DMS114 treated with DMSO at 0.1 percent for 48 hours (cell line): ENCODE results near the gene APEX1.
"Not testable (repeated sequence)": the region's sequence is repeated elsewhere in the genome, so short reads cannot be mapped to it uniquely, and the experiment has no call there.

ENCODE experiments used
- DNase-seq: peaks from one replicate; lab custom pipeline; 2025; ENCODE audit not compliant: unreplicated experiment; lab: John Stamatoyannopoulos, UW

APEX1 gene

DNA sequence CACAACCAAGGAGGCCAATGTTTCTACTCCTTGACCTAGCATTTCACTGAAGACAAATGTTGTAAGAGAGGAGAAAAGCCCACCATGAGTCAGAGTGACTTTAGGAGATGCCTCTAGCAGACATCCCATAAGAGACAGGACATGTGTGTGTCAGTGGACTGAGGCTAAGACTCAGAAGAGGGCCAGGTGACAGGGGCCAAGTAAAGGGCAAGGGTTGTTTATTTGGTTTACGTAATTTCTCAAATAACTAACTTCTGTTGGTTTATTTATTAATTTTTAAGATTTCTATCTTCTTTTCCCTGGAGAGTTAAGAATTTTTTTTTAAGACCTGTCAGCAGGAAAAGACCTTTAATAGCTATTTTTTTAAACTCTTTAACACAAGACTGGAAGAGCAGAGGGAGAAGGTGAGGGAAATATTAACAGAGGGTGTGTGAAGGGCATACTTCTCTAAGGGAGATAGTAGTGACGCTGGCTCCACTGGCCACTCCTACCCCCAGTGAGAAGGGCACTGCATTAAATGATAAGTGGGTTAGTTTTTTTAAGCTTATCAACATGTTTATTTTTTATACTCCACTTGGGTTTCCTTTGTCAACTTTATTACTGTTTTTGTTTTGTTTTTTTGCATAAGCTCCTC, 17.6 kb downstream of the APEX1 start:
- no peak for DNase-seq

DNA sequence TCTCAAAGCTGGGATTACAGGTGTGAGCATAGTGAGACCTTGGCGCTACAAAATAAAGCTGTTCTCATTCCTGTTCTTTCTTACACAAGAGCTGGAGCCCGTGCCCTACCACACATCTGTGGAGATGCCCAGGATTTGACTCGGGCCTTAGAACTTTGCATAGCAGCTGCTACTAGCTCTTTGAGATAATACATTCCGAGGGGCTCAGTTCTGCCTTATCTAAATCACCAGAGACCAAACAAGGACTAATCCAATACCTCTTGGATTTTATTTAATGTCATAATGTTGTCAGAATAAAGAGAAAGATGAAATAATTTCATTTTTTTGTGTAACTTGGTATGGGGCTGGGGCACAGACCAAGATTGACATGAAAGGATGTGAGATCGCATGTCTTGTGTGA, 21.8 kb downstream of the APEX1 start:
- DNase-seq = no peak

DNA sequence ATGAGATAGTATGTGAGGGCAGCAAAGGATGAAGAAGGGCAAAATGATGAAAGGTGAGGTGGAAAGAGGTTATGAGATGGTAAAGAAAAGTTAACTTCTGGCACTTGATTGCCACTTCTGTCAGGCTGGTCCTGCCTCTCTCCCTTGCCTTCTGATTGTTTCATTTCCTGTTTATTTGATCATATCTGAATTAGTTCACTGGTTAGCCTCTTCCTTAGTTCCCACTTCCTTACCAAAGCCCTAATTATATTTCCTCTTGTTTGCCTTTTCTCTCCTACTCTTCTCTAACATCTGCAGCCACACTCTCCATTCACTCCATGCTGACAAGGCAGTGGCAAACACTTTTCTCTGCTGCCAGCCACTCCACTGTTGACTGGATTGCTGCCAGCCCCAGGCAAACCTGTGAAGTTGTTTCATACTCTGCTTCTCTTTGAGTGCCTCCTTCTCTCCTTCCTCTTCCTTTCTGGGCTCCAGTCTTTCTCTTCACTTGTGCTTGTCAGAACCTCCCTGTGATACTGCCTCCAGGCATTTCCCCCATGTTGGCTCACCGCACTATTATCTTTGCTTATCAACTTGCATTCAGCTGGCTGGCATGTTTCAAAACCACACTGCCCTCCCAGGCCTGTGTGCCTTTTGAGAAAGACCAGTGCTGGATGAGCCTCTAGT, 22.3 kb downstream of the APEX1 start:
- DNase-seq = no peak

DNA sequence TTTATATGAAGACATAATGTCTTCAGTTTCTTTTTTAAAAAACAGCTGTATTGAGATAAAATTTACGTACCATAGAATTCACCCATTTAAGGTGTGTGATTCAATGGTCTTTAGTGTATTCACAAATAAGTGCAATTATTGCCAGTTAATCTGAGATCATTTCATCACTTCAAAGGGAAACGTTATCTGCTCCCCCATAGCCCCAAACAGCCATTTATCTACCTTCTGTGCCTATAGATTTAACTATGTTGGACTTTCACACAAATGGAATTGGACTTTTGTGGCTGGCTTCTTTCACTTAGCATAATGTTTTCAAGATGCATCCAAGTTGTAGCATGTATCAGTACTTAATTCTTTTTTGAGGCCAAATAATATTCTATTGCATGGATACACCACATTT, 23.9 kb downstream of the APEX1 start:
- no peak for DNase-seq

DNA sequence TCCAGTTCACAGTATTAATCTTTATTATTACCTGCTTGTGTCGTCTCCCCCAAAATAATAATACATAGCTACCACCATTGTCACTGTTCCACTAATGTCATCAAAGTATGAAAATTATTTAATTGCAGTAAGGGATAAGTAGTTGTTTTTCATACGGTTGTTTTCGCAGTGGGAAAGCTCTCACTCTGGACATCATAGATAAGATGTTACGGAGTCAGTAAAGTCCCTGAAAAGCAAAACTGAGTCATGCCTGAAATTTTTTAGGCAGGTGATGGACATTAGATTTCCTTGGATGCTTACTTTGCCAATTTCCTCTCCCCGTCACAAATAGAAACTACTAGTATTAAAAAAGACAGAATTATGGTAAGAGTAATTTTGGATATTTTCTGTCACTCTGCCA, 27.4 kb downstream of the APEX1 start:
- DNase-seq = no peak

DNA sequence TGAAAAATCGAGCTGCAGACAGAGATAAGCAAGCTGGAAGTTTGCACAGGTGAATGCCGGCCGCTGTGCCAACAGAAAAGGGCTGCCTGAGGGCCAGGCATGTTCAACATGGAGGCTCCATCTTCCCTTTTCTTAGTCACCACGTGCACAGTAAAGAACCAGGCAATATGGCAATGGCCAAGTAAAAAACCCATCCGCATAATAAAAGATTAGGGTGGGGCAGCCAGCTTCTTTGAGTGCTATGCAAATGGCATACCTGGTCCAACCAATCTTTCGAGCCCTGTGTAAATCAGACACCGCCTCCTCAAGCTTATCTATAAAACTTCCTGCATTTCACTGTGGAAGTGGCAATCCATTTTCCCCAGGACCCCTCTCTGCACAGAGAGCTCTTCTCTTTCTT, 30.9 kb downstream of the APEX1 start:
- DNase-seq = no peak

DNA sequence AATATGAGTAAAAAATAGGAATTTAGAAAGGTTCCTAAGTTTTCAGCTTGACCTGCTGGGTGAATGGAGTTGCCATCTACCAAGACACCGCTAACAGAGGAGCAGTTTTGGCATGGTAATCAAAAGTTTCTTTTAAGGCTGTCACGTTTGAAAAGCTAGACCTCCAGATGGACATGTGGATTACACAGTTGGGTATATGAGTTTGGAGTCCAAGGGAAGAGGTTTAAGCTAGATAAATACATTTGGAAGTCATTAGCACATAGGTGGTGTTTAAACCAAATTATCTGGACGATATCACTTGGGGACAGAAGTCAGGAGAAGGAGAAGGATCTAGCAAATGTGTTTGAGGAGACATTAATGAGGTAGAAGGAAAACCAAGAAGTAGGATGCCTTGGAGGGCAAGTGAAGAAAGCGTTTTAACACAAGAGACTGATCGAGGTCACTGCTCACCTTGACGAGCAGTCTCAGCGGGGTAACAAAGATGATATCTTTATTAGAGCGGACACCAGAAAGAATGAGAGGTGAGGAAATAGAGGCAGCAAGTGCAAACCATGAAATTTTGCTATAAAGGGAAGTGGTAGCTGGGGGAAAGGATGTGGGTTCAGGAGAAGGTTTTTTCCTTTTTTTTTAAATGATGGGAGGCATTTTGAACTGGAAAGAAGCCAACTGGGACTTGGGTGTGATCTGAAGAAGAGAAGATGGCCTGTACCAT, 31.8 kb downstream of the APEX1 start:
- no peak for DNase-seq

DNA sequence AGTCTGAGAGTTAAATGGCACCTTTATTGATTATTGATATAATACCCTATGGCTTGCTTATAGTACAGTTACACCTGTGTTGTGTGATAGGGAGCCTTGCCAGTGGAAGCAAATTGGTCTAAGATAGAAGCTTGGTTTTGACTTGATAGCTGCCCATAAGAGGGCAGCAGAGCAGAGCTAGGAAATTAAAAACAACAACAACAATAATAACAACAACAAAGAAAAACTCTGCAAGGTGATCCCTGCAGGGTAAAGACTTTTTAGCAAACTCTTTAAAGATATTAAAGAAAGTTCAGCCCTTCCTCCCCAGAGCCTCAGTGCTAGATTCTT, 32.3 kb downstream of the APEX1 start:
- no peak for DNase-seq

DNA sequence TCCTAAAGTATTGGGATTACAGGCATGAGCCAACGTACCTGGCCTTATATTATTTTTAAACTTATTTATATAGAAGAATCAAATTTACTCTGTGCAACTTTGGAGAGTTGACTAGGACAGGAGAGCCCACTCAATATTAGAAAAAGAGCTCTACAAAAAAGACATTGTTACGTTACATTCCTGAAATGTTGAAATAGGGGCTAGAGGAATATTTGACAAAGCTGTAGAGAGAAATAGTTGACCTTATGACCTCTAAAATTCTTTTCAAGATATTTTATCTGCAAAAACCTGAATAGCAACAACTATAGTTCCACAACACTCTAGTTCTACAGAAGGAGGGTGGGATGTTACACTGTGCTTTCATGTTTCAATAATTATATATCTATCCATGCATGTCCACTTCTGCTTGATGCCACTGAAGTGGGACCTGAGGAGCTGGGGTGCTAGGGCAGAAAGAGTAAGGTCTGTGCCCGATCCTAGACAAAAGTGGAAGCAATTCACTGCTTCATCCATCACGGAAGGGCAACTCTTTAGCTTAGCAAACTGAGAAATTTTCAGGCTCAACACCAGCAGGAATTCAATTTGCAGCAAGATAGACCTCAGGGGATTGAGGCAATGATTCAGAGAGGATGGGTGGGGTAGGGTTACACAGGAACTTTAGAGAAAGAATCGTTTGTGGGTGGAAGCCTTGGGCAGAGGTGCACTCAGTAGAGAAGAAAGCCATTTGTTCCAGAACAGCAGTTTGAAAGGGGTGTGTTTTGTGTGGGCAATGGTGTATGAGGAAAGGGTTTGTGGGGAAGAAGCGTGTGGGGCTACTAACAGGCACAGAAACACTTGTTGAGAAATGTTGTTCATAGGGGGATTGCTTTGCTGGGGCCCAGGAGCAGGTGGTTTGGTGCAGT, 34.3 kb downstream of the APEX1 start:
- DNase-seq = no peak

DNA sequence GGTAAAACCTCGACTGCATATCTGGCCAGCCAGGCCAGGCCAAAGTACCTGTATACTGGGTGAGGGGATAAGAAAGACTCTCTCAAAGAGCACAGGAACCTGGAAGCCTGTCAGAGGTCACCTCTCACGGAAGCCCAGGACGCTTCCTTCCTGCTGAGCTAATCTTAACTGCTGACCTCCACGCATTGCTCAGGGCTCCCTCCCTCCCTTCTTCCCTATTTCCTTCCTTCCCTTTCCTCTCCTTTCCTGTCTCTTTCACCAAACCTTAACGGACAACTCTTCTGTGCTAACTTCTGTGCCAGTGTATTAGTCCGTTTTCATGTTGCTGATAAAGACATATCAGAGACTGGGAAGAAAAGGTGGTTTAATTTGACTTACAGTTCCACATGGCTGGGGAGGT, 35.5 kb downstream of the APEX1 start:
- no peak for DNase-seq

DNA sequence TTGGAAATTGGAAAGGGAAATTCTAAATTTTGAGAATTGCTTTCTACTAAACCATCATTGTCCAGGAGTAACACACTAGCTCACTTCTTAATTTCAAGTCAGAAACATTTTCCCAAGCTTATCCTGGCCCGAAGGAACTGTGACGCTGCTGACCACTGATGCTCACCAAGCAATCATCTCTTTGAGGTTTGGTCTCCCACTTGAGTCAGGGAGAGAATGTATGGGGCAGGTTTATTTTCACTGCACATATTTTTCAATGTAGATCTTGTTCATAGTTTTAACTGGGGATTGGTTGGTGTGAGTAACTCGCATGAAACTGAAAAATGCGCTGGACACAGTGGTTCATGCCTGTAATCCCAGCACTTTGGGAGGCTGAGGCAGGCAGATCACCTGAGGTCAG, 37.5 kb downstream of the APEX1 start:
- DNase-seq = no peak

DNA sequence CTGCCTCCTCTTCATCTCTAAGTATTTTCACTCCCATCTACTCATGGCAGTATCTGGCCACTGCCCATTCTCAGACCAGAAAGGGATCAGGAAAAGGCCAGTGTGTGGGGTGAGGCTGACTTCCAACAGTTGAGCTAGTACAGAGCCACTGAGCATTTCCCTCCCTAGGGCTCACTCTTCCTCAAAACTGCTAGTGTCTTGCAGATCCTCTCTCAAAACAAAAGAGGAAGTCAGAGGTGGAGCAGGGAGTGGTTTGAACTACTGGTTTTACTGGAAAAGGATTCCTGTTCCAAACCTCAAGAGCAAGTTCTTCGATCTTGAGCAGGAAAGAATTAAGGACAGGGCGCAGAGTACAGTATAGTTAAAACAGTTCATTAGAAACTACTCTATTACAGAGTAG, 38.6 kb downstream of the APEX1 start:
- no peak for DNase-seq

DNA sequence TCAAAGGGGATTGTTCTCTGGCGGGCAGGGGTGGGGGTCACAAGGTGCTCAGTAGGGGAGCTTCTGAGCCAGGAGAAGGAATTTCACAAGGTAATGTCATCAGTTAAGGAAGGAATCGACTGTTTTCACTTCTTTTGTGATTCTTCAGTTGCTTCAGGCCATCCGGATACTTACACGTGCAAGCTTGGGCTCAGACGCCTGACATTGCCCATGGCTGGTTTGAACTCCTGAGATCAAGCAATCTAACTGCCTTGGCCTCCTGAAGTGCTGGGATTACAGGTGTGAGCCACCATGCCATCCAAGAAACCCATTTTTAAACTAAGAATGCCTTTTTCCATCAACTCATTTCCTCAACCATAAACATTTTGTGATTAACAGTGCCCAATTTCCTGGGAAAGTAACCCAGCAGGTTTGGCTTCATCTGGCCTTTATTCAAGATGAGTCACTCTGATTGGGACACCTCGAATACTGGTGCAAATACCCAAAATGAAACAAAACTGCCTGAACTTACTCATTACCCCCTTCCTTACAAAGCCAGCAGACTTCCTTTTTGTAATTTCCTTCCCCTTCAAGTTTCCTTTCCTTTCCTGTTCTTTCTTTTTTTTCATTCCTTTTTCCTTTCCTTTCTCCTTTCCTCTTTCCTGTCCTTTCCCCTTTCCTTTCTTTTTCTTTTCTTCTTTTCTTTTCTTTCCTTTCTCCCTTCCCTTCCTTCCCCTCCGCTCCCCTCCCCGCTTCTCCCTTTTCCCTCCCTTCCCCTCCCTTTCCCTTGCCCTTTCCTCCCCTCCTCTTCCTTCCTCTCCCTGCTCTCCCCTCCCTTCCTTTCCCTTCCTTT, 40.1 kb downstream of the APEX1 start:
- no peak for DNase-seq

DNA sequence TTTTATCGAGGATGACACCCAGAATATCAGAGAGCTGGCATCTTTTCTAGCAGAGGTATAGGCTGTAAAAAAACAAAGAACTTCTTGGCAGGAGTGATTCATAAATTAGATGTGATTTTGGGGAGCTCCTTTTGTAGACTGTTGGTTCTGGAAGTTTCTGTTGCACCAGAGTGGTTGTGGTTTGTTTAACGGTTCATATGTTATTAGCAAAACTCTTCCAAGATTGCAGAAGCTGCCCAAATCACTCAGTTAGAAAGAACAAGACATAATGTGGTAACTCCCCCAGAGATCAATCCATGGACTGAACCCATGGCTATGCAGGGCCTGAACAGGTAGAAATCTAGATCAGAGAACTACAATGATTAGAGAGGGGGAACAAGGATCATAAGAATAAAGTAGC, 43.6 kb downstream of the APEX1 start:
- no peak for DNase-seq

DNA sequence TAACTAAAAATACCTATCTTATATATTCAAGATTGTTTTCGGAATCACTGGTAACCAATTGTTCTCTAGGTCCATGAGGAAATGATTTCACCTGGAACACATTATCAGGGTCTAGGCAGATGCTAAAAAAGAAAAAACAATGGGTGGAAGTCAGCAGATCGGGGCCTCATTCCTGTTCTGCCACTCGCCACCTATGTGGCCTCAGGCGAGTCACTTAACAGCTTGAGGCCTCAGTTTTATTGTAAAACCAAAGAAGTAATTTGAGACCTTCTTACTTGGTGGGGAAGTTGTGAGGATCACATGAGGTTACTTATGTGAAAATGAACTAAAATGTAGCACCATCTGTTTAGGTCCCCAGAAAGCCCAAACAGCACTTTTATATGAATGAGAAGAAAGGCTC, 44.1 kb downstream of the APEX1 start:
- no peak for DNase-seq

DNA sequence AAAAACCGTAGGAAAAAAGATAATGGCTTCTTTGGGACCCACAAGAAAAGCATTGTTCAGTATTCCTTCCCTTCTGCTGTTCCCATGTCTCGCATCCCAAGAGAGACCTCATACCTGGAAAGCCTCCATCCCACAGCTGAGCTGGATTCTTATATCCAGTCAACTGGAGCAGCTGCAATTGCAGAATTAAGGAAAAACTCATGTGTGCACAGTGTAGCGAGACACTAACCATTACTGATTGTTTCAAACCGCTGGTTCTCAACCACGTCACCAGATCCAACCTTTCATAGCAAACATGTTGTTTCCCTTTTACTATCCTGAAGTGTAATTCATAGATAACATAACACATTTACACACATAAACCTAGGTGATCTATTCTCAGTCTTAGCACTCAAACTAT, 44.9 kb downstream of the APEX1 start:
- no peak for DNase-seq

DNA sequence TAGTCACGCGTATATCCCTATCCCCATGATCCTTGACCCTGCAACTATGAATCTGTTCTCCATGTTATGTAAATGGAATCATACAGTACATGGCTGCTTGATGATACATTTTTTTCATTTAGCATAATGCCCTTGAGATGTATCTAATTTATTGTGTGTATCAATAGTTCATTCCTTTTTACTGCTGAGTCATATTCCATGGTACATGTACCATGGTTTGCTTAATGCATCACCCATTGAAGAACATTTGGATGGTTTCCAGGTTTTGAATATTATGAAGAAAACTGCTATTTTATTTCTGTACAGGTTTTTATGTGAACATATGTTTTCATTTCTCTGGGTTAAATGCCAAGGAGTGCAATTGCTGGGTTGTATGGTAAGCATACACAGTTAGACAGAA, 46.3 kb downstream of the APEX1 start:
- no peak for DNase-seq

DNA sequence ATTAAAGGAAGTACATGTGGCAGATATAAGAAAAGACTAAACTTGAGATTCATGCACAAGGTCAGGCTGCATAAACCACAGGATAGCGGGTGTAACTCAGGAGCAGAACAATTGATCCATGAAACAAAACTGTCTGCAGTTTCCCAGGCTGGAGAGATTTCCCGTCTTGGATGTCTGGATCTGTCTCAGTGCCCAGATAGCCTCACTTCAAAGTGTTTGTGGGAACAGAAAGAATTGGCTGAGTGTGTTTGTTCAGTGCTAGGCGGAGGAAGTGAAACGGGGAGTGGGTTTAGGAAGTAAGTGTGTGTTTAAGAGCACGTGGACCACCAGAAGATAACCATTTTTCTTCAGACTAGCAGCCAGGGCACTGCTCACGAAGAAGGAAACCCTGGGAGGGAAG, 48.9 kb downstream of the APEX1 start:
- DNase-seq = no peak

DNA sequence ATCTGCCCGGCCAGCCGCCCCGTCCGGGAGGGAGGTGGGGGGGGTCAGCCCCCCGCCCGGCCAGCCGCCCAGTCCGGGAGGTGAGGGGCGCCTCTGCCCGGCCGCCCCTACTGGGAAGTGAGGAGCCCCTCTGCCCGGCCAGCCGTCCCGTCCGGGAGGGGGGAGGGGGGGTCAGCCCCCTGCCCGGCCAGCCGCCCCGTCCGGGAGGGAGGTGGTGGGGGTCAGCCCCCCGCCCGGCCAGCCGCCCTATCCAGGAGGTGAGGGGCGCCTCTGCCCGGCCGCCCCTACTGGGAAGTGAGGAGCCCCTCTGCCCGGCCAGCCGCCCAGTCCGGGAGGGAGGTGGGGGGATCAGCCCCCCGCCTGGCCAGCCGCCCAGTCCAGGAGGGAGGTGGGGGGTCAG, 51.2 kb downstream of the APEX1 start:
- not testable (repeated sequence) for DNase-seq

DNA sequence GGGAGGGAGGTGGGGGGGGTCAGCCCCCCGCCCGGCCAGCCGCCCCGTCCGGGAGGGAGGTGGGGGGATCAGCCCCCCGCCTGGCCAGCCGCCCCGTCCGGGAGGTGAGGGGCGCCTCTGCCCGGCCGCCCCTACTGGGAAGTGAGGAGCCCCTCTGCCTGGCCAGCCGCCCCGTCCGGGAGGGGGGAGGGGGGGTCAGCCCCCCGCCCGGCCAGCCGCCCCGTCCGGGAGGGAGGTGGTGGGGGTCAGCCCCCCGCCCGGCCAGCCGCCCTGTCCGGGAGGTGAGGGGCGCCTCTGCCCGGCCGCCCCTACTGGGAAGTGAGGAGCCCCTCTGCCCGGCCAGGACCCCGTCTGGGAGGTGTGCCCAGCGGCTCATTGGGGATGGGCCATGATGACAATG, 51.7 kb downstream of the APEX1 start:
- not testable (repeated sequence) for DNase-seq
